C4-2B (cell line): ENCODE data around the gene C11orf54.

ENCODE experiments used
- H3K27ac ChIP-seq: fragments of 450-650 bp; 2 replicates; pipeline ENCODE4 v1.5.1; 2017
- ZFX ChIP-seq: fragments of 450-650 bp; IDR thresholded peaks from 2 replicates; pipeline ENCODE4 v1.6.1; 2017
- TF ChIP-seq, protein P1 (sequence below): fragments of 450-650 bp; conservative IDR thresholded peaks from 2 replicates; pipeline ENCODE4 v1.5.1; 2017; ENCODE audit warnings: mild to moderate bottlenecking

Gene C11orf54

DNA sequence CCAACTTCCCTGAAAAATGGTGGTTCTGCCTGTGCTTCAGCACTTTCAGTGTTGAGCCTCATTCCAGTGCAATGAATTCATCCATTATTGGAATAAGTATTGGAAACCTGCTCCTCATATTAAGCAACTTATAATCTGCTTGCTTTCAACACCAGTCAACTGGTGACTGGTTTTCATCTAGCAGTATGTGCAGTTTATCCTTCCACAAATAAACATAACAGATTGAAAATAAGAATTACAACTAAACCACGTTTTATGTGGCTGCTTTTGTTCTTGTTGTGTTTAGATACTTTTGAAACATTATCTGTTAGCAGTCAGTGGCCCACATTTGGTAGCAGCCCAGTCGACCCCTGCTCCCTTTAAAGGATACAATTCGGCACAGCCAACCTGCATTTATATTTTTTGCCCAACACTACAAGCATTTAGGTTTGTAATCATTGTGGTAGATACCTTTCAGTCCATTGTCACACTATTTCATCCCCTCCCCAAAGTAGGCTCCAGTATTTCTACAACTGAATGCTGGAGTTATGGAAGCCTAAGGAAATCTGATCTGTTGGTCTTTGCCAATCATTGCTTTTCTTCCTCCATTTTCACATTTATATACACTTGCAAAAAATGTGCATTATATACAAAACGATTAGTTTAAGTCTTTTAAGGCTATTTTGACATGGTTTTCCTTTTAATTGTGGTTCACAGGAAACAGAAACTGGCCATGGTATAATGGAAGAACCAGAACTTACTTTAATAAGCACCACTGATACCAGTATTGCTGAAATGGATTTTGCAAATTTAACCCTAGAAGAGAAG is 13.3 kb upstream of the C11orf54 start:
- no peak for TF ChIP-seq ZFX
- TF ChIP-seq, protein P1, sequence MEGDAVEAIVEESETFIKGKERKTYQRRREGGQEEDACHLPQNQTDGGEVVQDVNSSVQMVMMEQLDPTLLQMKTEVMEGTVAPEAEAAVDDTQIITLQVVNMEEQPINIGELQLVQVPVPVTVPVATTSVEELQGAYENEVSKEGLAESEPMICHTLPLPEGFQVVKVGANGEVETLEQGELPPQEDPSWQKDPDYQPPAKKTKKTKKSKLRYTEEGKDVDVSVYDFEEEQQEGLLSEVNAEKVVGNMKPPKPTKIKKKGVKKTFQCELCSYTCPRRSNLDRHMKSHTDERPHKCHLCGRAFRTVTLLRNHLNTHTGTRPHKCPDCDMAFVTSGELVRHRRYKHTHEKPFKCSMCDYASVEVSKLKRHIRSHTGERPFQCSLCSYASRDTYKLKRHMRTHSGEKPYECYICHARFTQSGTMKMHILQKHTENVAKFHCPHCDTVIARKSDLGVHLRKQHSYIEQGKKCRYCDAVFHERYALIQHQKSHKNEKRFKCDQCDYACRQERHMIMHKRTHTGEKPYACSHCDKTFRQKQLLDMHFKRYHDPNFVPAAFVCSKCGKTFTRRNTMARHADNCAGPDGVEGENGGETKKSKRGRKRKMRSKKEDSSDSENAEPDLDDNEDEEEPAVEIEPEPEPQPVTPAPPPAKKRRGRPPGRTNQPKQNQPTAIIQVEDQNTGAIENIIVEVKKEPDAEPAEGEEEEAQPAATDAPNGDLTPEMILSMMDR = no peak
- no peak overlapping the region for H3K27ac ChIP-seq

DNA sequence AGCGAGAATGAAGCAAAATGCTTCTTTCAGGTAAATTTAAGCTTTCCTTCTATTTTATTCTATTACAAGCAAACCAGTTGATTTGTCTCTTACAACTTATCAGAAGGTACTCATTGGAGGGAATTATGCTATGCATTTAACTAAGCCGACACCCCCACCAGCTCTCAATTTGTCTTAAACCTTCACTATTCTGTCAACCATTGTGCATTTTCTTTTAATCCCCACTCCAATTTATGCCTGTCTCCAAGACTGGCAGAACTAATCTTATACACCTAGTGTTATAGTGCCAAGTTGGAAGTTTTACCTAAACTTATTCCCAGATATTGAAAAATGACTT is 12.7 kb upstream of the C11orf54 start:
- no peak overlapping the region for H3K27ac ChIP-seq
- TF ChIP-seq ZFX = no peak

DNA sequence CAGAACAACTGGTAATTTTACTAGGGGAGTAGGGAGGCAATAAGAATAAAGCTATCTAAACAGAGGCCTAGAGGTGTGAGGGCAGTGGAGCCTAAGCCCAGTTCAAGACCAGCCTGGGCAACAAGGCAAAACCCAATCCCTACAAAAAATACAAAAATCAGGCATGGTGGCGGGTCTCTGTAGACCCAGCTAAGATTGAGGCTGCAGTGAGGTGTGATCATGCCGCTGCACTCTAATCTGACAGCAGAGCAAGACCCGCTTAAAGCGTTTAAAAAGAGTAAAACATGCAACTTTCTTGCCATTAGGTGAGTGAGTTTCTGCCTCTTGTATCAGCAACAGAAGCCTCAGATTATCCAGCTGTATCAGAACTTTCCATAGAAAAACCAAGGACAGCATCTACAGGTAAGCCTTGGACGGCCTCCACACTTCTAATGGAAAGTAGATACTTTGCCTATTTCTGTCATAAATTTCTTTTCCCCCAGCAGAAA is 12.3 kb upstream of the C11orf54 start:
- TF ChIP-seq, protein P1 = no peak
- no peak for TF ChIP-seq ZFX
- no peak overlapping the region for H3K27ac ChIP-seq

DNA sequence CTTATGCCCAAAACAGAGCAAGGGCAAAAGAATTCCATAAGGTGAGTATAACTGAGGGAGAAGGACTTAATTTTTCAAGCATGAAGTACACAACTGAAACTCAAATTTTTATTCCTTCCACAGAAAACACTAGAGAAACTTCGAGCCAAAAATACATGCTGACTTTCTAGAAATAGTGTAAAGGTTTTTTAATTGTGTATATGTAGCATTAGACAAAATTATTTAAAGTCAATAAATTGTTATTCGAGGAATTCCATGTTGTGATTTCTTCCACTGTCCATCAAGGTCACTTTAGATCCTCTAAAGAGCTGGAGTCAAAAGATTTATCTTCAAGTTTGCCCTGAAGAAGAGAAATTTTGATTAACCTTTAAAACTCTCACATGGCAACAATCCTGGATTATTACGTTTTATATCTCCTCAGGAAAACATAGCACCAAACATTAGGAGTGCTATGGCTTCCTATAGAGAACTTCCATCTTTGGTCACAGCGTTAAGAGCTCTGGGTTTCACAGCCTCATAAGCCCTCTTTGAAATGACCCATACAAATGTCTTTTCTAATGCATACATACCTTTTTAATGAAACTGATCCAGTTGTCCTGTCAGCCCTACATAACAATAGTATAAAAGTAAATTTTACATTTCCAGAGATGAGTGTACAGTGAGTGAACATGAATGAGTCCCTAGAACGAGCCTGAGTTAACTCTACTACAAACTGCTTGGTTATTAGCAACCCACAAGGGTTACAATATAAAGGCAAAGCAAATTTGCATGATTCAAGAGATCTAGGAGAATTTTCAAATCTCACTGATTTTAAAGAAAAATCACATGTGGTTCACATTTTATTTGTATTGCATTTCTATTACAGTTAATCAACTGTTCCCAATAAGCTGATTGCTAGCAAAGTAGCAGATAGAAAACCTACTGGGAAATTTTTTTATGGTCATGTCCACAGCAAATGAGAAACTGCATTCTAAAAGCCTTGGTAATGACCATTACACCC is 11.1 kb upstream of the C11orf54 start:
- H3K27ac ChIP-seq = no peak overlapping the region
- TF ChIP-seq ZFX = no peak
- TF ChIP-seq, protein P1 = no peak

DNA sequence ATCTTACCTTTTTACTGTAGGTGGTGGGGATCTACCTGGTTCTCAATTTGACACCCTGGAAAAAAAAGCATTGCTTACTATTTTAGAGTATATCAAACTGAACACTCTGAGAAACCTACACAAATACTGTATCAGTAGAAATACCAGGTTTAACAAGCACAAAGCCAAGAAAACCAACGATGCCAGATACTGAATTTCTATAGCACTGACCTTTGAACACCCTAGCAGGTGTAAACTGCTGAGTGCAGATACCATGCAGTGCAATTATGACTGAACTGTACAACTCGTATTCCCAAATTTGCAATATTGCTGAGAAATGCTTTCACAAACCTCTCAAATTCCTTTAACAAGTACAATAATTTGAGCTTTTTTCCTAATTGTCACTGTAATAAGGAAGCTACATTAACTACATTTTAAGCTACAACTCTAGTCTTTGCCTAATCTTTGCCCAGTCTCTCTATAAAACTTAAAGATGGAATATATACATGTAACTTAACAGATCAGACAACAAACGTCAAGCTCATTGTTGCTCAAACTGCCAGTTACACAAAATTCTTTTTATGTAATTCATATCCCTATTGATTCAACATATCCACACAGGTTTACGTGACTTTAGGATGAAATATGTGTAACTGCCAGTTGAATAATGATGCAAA is 9.1 kb upstream of the C11orf54 start:
- no peak overlapping the region for H3K27ac ChIP-seq
- no peak for TF ChIP-seq ZFX
- TF ChIP-seq, protein P1 = no peak

DNA sequence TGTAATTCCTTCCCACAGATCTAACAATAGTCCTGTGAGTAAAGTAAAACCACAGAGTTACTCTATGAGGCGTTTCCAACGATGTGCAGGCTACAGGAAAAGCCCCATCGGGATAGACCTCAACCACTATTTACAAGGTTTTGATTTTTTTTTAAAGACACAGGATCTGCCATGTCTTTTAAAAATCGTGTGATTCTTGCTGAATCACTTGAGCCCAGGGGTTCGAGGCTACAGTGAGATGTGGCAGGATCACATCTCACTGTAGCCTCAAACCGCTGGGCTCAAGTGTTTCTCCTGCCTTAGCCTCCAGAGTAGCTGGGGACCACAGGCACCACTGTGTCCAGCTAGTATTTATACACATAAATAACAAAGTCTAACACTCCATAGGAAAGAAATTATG is 8.0 kb upstream of the C11orf54 start:
- no peak overlapping the region; the same call in 1 of the 2 replicates for H3K27ac ChIP-seq
- TF ChIP-seq, protein P1 = no peak
- TF ChIP-seq ZFX = no peak

DNA sequence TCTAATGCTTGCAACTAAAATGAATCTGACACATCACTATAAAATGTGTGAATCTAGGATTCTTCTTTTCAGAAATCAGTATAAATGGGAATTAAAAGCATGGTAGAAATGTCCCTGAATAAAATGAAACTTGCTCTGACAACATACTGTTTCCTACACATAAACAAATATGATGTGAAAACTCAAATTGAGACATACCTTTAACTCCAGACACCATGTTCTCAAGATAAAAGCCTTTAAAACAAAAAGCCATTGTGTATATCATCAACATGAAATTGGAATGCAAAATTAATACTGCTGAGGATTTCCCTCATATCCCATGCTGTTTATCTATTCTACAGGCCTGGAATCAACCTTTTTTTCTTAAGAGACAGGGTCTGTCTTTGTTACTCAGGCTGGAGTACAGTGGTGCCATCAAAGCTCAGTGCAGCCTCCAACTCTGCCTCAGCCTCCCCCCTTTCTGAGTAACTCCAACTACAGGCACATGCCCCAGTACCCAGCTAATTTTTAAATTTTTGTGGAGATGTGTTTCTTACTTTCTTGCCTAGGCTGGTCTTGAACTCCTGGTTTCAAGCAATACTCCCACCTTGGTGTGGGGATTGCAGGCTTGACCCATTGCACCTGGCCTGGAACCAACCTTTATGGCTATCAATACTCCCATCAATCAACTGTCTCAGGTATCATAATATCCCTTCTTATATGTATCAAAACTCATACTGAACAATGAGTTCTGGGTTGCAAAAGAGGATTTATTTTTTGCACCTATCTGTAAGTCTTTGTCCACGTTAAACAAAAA is 6.8 kb upstream of the C11orf54 start:
- no peak overlapping the region for H3K27ac ChIP-seq
- TF ChIP-seq, protein P1 = no peak
